ENCODE results near the gene STXBP6. TPM values are rescaled to one million over a fixed set of nuclear protein-coding genes. Genes with fewer than 3 reads are reported as not detected.
"Not testable (repeated sequence)": the region's sequence is repeated elsewhere in the genome, so short reads cannot be mapped to it uniquely, and the experiment has no call there.

Gene STXBP6
- total RNA-seq, 1 donor from 2014 or later, result 0.98 TPM

GRCh38 chr14:24774187-24774915 lies 275.6 kb downstream of the STXBP6 start:
- peak; percentile 39 for ATAC-seq
- no peak for DNase-seq (ENCODE audit: low spot score)

- not testable (repeated sequence) for DNase-seq (ENCODE audit: low spot score); ATAC-seq
Observed at GRCh38 chr14:24773564-24773963, 276.4 kb downstream of the STXBP6 start.

- no peak for DNase-seq (ENCODE audit: low spot score)
- no peak for ATAC-seq
Observed at GRCh38 chr14:24766434-24766833, 283.5 kb downstream of the STXBP6 start.

- no peak for ATAC-seq
Observed at GRCh38 chr14:24761141-24761540, 288.8 kb downstream of the STXBP6 start.

More at GRCh38 chr14:24761141-24761540, 288.8 kb downstream of the STXBP6 start:
- no peak for DNase-seq (ENCODE audit: low spot score)
